Measurements from ENCODE around the gene TULP1.
A peak's percentile ranks its signal among the peaks of the same experiment; 100 is the strongest.

DNA sequence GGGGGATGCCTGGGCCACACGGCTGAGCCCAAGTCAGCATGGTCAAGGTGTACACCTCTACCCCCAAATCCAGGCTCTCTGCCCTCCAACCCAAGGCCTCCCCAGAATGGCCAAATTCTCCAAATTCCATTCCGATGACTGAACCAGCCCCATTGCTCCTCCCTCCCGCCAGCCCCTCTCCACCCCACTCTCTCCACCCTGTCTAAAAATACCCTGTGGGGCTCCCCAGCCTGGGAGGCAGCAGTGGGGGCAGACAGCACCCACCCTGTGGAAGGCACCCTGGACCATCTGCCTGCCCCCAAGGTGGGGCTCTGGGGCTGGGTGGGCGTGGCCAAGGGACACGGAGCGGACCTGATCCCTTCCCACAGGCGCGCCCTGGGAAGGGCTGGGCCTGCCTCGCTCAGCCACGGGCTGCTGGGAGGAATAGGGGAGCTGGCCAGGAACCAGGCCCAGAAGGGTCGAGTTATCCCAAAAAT, 27.3 kb downstream of the TULP1 start:
- TF ChIP-seq, protein P1, sequence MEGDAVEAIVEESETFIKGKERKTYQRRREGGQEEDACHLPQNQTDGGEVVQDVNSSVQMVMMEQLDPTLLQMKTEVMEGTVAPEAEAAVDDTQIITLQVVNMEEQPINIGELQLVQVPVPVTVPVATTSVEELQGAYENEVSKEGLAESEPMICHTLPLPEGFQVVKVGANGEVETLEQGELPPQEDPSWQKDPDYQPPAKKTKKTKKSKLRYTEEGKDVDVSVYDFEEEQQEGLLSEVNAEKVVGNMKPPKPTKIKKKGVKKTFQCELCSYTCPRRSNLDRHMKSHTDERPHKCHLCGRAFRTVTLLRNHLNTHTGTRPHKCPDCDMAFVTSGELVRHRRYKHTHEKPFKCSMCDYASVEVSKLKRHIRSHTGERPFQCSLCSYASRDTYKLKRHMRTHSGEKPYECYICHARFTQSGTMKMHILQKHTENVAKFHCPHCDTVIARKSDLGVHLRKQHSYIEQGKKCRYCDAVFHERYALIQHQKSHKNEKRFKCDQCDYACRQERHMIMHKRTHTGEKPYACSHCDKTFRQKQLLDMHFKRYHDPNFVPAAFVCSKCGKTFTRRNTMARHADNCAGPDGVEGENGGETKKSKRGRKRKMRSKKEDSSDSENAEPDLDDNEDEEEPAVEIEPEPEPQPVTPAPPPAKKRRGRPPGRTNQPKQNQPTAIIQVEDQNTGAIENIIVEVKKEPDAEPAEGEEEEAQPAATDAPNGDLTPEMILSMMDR (IDR thresholded peaks at IDR 0.05): no peak
- peak; percentile 33 for TF ChIP-seq POLR2A (IDR thresholded peaks at IDR 0.05)

Data from breast epithelium (tissue), 3 donors.